GM12878 (cell line): ENCODE results near the gene ACRV1. TPM values are rescaled to one million over a fixed set of nuclear protein-coding genes. Genes with fewer than 3 reads are reported as not detected.

Source experiments
- ATAC-seq: fragments of 200-7000 bp; cut with Tn5 transposase; 3 replicates; pipeline ENCODE4 v1.9.1; 2020; ENCODE audit warnings: mild to moderate bottlenecking, moderate library complexity
- BruUV-seq: library from RNA; stranded (reverse); fragments of 400-500 nt; replicated peaks from 2 replicates; lab custom pipeline; 2021; lab: Mats Ljungman, UMichigan
- CTCF ChIA-PET: fragments of 300-600 bp; sonication (Branson Sonifier 250); formaldehyde crosslinking; extraction: SDS; loops from one replicate; lab custom pipeline; 2021; ENCODE audit warnings: inconsistent platforms; lab: Yijun Ruan, JAX
- POLR2A ChIA-PET: fragments of 350-600 bp; formaldehyde crosslinking; extraction: SDS; loops from one replicate; lab custom pipeline; 2021; ENCODE audit warnings: inconsistent platforms; lab: Charles Lee
- RAD21 ChIA-PET: fragments of 300-600 bp; sonication (Branson Sonifier 250); formaldehyde crosslinking; loops from one replicate; lab custom pipeline; 2023; ENCODE audit warnings: antibody characterized with exemption; ENCODE audit not compliant: unreplicated experiment; lab: Charles Lee
- SMC1A ChIA-PET: fragments of 300-600 bp; sonication (Branson Sonifier 250); formaldehyde crosslinking; loops from one replicate; lab custom pipeline; 2023; ENCODE audit not compliant: unreplicated experiment, uncharacterized antibody; lab: Charles Lee
- DNase-seq: peaks from one replicate; pipeline ENCODE4 v3.0.0-alpha.2; 2011; ENCODE audit warnings: low read depth, low spot score
- FAIRE-seq: peaks from 3 replicates; lab custom pipeline; 2011; peaks lifted over from hg19 to GRCh38; lab: Jason Lieb, UNC
- H2AFZ ChIP-seq: 2 replicates; pipeline ENCODE4 v1.6.0; 2011; ENCODE audit warnings: low read depth, low read length, control low read depth; ENCODE audit not compliant: control insufficient read depth
- H3K27ac ChIP-seq: 2 replicates; pipeline ENCODE4 v1.5.1; 2011; ENCODE audit warnings: control low read depth; ENCODE audit not compliant: control insufficient read depth, insufficient read depth
- H3K27me3 ChIP-seq, 2 experiments: replicated peaks in 1 of 2; 2 replicates each; pipeline versions ENCODE4 v1.6.0 to v1.6.1; 2011; ENCODE audit warnings: low read length in 1 of 2; ENCODE audit not compliant: control insufficient read depth in 2 of 2, insufficient read depth in 2 of 2
- H3K36me3 ChIP-seq, 2 experiments: 2 replicates each; pipeline ENCODE4 v1.5.1; 2011; ENCODE audit warnings: low read length in 1 of 2; ENCODE audit not compliant: control insufficient read depth in 2 of 2, insufficient read depth in 2 of 2
- H3K4me1 ChIP-seq: 2 replicates; pipeline ENCODE4 v1.6.1; 2011; ENCODE audit warnings: mild to moderate bottlenecking, low read length, moderate library complexity, mixed read lengths; ENCODE audit not compliant: control insufficient read depth, insufficient read depth
- H3K4me2 ChIP-seq: 2 replicates; pipeline ENCODE4 v1.6.0; 2011; ENCODE audit warnings: control low read depth; ENCODE audit not compliant: control insufficient read depth, insufficient read depth
- H3K4me3 ChIP-seq: fragments of 200-600 bp; sonication (generic); 2 replicates; pipeline ENCODE4 v1.5.1; 2016
- H3K79me2 ChIP-seq: 2 replicates; pipeline ENCODE4 v1.6.0; 2011; ENCODE audit warnings: low read length; ENCODE audit not compliant: control insufficient read depth, insufficient read depth
- H3K9ac ChIP-seq: 2 replicates; pipeline ENCODE4 v1.8.0; 2011; ENCODE audit warnings: low read length, control low read depth, mixed read lengths; ENCODE audit not compliant: control insufficient read depth, insufficient read depth
- H3K9me3 ChIP-seq: replicated peaks from 3 replicates; pipeline ENCODE4 v1.5.1; 2011; ENCODE audit warnings: mild to moderate bottlenecking, low read length; ENCODE audit not compliant: control insufficient read depth, insufficient read depth
- H4K20me1 ChIP-seq: 2 replicates; pipeline ENCODE4 v1.6.0; 2011; ENCODE audit not compliant: control insufficient read depth, insufficient read depth
- ATF7 ChIP-seq: fragments of 450-650 bp; IDR thresholded peaks from 2 replicates; pipeline ENCODE4 v1.6.1; 2016; ENCODE audit warnings: low read depth, mild to moderate bottlenecking
- BCL3 ChIP-seq: IDR thresholded peaks from 2 replicates; pipeline ENCODE4 v1.6.1; 2011; ENCODE audit warnings: borderline replicate concordance, low read depth, mild to moderate bottlenecking, moderate library complexity, low read length; ENCODE audit not compliant: insufficient read depth, poor library complexity, severe bottlenecking
- CBFB ChIP-seq: IDR thresholded peaks from 2 replicates; pipeline ENCODE4 v1.6.1; 2016; ENCODE audit warnings: antibody characterized with exemption, low read depth
- CHD2 ChIP-seq: IDR thresholded peaks from 2 replicates; pipeline ENCODE4 v1.6.1; 2011; ENCODE audit warnings: low read depth, low read length, improper control_type of control experiment, borderline replicate concordance
- FOXK2 ChIP-seq: fragments of 450-650 bp; IDR thresholded peaks from 2 replicates; pipeline ENCODE4 v1.6.1; 2017; ENCODE audit warnings: mild to moderate bottlenecking, moderate library complexity
- JUND ChIP-seq: IDR thresholded peaks from 2 replicates; pipeline ENCODE4 v1.6.1; 2012; ENCODE audit warnings: low read depth, mild to moderate bottlenecking, low read length, improper control_type of control experiment, moderate library complexity
- MXI1 ChIP-seq: fragments of 150-350 bp; IDR thresholded peaks from 2 replicates; pipeline ENCODE4 v1.6.1; 2011; ENCODE audit warnings: low read depth, mild to moderate bottlenecking, inconsistent platforms, low read length, improper control_type of control experiment
- MYC ChIP-seq: IDR thresholded peaks from 2 replicates; pipeline ENCODE4 v1.6.1; 2011; ENCODE audit warnings: mild to moderate bottlenecking, low read length, moderate library complexity, inconsistent platforms; ENCODE audit not compliant: insufficient read depth, insufficient replicate concordance, insufficient read length, severe bottlenecking
- NKRF ChIP-seq: fragments of 450-650 bp; conservative IDR thresholded peaks from 2 replicates; pipeline ENCODE4 v1.6.1; 2017; ENCODE audit warnings: mild to moderate bottlenecking, moderate library complexity
- PAX8 ChIP-seq: fragments of 450-650 bp; IDR thresholded peaks from 2 replicates; pipeline ENCODE4 v1.6.1; 2017; ENCODE audit warnings: mild to moderate bottlenecking, moderate library complexity
- POLR2AphosphoS2 ChIP-seq: IDR thresholded peaks from 2 replicates; pipeline ENCODE4 v1.6.1; 2011; ENCODE audit warnings: low read depth, mild to moderate bottlenecking, low read length, improper control_type of control experiment, moderate library complexity
- RAD21 ChIP-seq: IDR thresholded peaks from 2 replicates; pipeline ENCODE4 v1.6.1; 2011; ENCODE audit warnings: mild to moderate bottlenecking, low read depth, low read length, moderate library complexity; ENCODE audit not compliant: insufficient read depth
- RELA ChIP-seq: fragments of 450-650 bp; IDR thresholded peaks from 2 replicates; pipeline ENCODE4 v1.8.0; 2014; ENCODE audit warnings: borderline replicate concordance; ENCODE audit not compliant: partially characterized antibody
- SIX5 ChIP-seq: IDR thresholded peaks from 2 replicates; pipeline ENCODE4 v1.6.1; 2011; ENCODE audit warnings: mild to moderate bottlenecking, low read depth, low read length, moderate library complexity; ENCODE audit not compliant: severe bottlenecking
- ZNF217 ChIP-seq: fragments of 450-650 bp; IDR thresholded peaks from 2 replicates; pipeline ENCODE4 v1.6.1; 2017; ENCODE audit warnings: antibody characterized with exemption, mild to moderate bottlenecking
- WGBS: methylation state at CpG from one replicate; pipeline ENCODE4 v1.1.6; 2016; ENCODE audit warnings: low lambda C conversion rate; ENCODE audit not compliant: insufficient replicate concordance, insufficient coverage; ENCODE audit errors: missing lambda C conversion rate; 5-methylcytosine and 5-hydroxymethylcytosine counted together
- in situ Hi-C: fragments of 300-500 bp; cut with MboI; formaldehyde crosslinking; loops from 9 replicates; pipeline ENCODE4 v1.14.3; 2018; ENCODE audit warnings: mixed read lengths
- intact Hi-C: fragments of 100-400 bp; cut with micrococcal nuclease; formaldehyde crosslinking; loops from one replicate; pipeline ENCODE4 v1.14.2; 2022; ENCODE audit not compliant: unreplicated experiment
- polyA plus RNA-seq, 11 experiments: library from polyadenylated mRNA; depleted of rRNA in 4 of 11; unstranded in 6 of 11; stranded (reverse) in 5 of 11; fragments of >200 nt; fragmentation: Nextera tagmentation in 4 of 11; fragmentation: Illumina TruSeq in 1 of 11; extraction: Ambion mirVana in 4 of 11; extraction: Trizol in 1 of 11; gene quantifications; 1 replicate in 1 of 11; 2 replicates in 10 of 11; pipeline versions ENCODE4 v1.2.1 to v1.2.3, GENCODE V29; 2011 to 2016; ENCODE audit warnings: inconsistent platforms in 2 of 11, missing spikeins in 2 of 11, low read depth in 1 of 11
- total RNA-seq, 4 experiments: library from RNA; depleted of rRNA in 3 of 4; stranded (reverse); fragments of >200 nt in 3 of 4; fragmentation: Illumina TruSeq in 1 of 4; extraction: Trizol in 1 of 4; gene quantifications; 2 replicates each; pipeline versions ENCODE4 v1.2.1 to v1.2.3, GENCODE V29; 2013 to 2021
- TF ChIP-seq, protein P1 (sequence below): fragments of 450-650 bp; IDR thresholded peaks from 2 replicates; pipeline ENCODE4 v1.6.1; 2017; ENCODE audit warnings: borderline replicate concordance
- TF ChIP-seq, protein P2 (sequence below): IDR thresholded peaks from 2 replicates; pipeline ENCODE4 v1.6.1; 2012; ENCODE audit warnings: low read length, inconsistent platforms

ACRV1 gene
- total and polyA plus RNA-seq, 10 of the 15 experiments (the other 5 are each of a cell fraction or from before 2014, with no cell fraction given), result 0.09 to 0.82 (median 0.23) TPM; not detected in 2

DNA sequence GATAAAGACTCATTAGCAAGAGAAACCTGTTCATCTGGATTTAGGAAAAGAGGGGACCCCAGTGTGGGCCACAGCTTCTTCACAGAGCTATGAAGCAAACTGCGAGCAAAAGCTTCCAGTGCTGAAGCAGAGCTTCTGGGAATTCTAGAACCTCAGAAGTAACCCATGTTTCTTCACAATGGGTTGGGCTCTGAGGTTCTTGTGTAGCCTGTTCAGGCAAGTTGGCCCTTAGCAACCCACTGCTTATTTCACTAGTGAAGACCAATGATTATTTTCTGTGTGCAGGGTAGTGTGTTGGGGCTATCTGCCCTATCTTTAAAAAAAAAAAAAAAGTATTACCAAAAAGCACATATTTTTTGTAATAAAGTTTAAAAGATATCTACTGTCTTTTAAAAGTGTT, at the start of gene ACRV1 (continued):
- TF ChIP-seq, protein P1, sequence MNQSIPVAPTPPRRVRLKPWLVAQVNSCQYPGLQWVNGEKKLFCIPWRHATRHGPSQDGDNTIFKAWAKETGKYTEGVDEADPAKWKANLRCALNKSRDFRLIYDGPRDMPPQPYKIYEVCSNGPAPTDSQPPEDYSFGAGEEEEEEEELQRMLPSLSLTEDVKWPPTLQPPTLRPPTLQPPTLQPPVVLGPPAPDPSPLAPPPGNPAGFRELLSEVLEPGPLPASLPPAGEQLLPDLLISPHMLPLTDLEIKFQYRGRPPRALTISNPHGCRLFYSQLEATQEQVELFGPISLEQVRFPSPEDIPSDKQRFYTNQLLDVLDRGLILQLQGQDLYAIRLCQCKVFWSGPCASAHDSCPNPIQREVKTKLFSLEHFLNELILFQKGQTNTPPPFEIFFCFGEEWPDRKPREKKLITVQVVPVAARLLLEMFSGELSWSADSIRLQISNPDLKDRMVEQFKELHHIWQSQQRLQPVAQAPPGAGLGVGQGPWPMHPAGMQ, result no peak
- TF ChIP-seq RAD21 (no peak), NKRF (no peak), RELA (no peak), POLR2AphosphoS2 (no peak), PAX8 (no peak)

- Histone ChIP-seq H4K20me1 (no peaks in the 10 kb centered on the region), H2AFZ (no peak overlapping the region), H3K9ac (no peak overlapping the region), H3K79me2 (no peaks in the 10 kb centered on the region), H3K4me3 (no peak overlapping the region), H3K36me3 (no peaks in the 10 kb centered on the region), H3K4me2 (no peak overlapping the region), H3K27ac (no peak overlapping the region), H3K27me3 (peaks cover 1 to 3% of the 10 kb centered on the region in 2 experiments; a peak in 1 of 4 replicates), H3K4me1 (no peaks in the 10 kb centered on the region), H3K9me3 (no peaks in the 10 kb centered on the region)
- TF ChIP-seq BCL3, result no peak
- no peak for TF ChIP-seq CHD2
- TF ChIP-seq FOXK2, result no peak
- no peak for TF ChIP-seq ATF7
- no peak for TF ChIP-seq SIX5
- TF ChIP-seq, protein P2, sequence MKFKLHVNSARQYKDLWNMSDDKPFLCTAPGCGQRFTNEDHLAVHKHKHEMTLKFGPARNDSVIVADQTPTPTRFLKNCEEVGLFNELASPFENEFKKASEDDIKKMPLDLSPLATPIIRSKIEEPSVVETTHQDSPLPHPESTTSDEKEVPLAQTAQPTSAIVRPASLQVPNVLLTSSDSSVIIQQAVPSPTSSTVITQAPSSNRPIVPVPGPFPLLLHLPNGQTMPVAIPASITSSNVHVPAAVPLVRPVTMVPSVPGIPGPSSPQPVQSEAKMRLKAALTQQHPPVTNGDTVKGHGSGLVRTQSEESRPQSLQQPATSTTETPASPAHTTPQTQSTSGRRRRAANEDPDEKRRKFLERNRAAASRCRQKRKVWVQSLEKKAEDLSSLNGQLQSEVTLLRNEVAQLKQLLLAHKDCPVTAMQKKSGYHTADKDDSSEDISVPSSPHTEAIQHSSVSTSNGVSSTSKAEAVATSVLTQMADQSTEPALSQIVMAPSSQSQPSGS, result no peak
- TF ChIP-seq MYC, result no peak
- TF ChIP-seq ZNF217, result no peak
- TF ChIP-seq CBFB, result no peak
- TF ChIP-seq MXI1, result no peak
- TF ChIP-seq JUND, result no peak
- ChIA-PET CTCF (no interaction called here), SMC1A (interaction anchor here (0.8 kb wide), 1 partner anchor 42 kb away, joined by 3 read pairs; no protein-coding TSS in a partner anchor), RAD21 (no interaction called here), POLR2A (no interaction called here)
- BruUV-seq, result no TSS peak
- in situ Hi-C loops, result no loop called here
- intact Hi-C loops, result no loop called here
- WGBS, result 29% methylated on average over 3 of the region's 3 CpGs
- no peak for DNase-seq
- no peak for ATAC-seq
- no peak for FAIRE-seq
Measured at GRCh38 chr11:125728969-125729368, 48.3 kb upstream of the ACRV1 start.
